Sigmoid colon (tissue), 4 donors: Measurements from ENCODE around the gene CABLES1.

Experiments
- EP300 ChIP-seq, 4 donors: sonication (generic); formaldehyde crosslinking; IDR thresholded peaks; one replicate each; pipeline ENCODE4 v1.6.1; 2017; ENCODE audit warnings: antibody characterized with exemption in 4 of 4
- POLR2A ChIP-seq, 2 donors: fragments of 450-650 bp; IDR thresholded peaks; one replicate each; pipeline ENCODE4 v1.6.1; 2016; ENCODE audit warnings: antibody characterized with exemption in 2 of 2, mild to moderate bottlenecking in 2 of 2, moderate library complexity in 2 of 2
- POLR2AphosphoS5 ChIP-seq, 4 donors: sonication (generic); formaldehyde crosslinking; IDR thresholded peaks; one replicate each; pipeline ENCODE4 v1.6.1; 2017; ENCODE audit warnings: antibody characterized with exemption in 4 of 4
- TF ChIP-seq, protein P1 (sequence below), 4 experiments: fragments of 450-650 bp in 3 of 4; fragments of 200-600 bp in 1 of 4; IDR thresholded peaks; one replicate each; pipeline ENCODE4 v1.5.1; 2016 to 2019; ENCODE audit warnings: antibody characterized with exemption in 4 of 4, mild to moderate bottlenecking in 3 of 4, moderate library complexity in 2 of 4

DNA sequence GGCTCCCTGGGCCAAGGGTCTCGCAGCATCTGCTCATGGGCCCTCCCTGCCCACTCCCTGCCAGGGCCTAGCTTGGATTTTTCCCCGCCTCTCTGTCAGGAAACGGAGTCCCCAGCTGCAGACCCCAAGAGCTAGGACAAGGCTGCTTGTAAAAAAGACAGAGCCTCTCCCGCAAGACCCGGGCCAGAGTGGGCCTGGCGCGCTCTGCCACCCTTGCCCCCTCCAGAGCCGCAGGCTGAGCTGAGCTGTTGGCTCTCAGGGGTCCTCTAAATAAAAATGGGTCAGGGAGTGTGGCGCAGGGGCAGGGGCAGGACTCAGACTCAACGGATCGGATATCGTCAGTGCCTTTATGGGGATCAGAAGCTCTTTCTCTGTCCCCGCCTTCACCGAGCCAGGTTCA is 112.6 kb downstream of the CABLES1 start:
- TF ChIP-seq POLR2A (IDR thresholded peaks at IDR 0.05) (no peak), POLR2AphosphoS5 (IDR thresholded peaks at IDR 0.05) (no peak), EP300 (IDR thresholded peaks at IDR 0.05) (no peak)
- TF ChIP-seq, protein P1, sequence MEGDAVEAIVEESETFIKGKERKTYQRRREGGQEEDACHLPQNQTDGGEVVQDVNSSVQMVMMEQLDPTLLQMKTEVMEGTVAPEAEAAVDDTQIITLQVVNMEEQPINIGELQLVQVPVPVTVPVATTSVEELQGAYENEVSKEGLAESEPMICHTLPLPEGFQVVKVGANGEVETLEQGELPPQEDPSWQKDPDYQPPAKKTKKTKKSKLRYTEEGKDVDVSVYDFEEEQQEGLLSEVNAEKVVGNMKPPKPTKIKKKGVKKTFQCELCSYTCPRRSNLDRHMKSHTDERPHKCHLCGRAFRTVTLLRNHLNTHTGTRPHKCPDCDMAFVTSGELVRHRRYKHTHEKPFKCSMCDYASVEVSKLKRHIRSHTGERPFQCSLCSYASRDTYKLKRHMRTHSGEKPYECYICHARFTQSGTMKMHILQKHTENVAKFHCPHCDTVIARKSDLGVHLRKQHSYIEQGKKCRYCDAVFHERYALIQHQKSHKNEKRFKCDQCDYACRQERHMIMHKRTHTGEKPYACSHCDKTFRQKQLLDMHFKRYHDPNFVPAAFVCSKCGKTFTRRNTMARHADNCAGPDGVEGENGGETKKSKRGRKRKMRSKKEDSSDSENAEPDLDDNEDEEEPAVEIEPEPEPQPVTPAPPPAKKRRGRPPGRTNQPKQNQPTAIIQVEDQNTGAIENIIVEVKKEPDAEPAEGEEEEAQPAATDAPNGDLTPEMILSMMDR (IDR thresholded peaks at IDR 0.05): no peak
